Neutrophil (primary cell): ENCODE results near the gene NDUFV1.
"Not testable (repeated sequence)": the region's sequence is repeated elsewhere in the genome, so short reads cannot be mapped to it uniquely, and the experiment has no call there.

Experiments
- H3K27ac ChIP-seq: fragments of 200-600 bp; sonication (generic); 2 replicates; pipeline ENCODE4 v1.5.1; 2016; ENCODE audit warnings: mild to moderate bottlenecking, moderate library complexity
- H3K27me3 ChIP-seq: fragments of 200-600 bp; sonication (generic); 2 replicates; pipeline ENCODE4 v1.6.0; 2016; ENCODE audit warnings: mild to moderate bottlenecking
- H3K36me3 ChIP-seq: fragments of 200-600 bp; sonication (generic); 2 replicates; pipeline ENCODE4 v1.5.1; 2017
- H3K4me1 ChIP-seq, 2 experiments: fragments of 200-600 bp in 1 of 2; sonication (generic) in 1 of 2; 1 replicate in 1 of 2; 2 replicates in 1 of 2; pipeline versions ENCODE4 v1.5.1 to v1.6.1; 2013 to 2016; ENCODE audit warnings: low read depth in 1 of 2, low read length in 1 of 2, mild to moderate bottlenecking in 1 of 2, moderate library complexity in 1 of 2; ENCODE audit not compliant: control insufficient read depth in 1 of 2, insufficient read depth in 1 of 2
- H3K4me3 ChIP-seq, 2 experiments: fragments of 200-600 bp in 1 of 2; sonication (generic) in 1 of 2; 1 replicate in 1 of 2; 2 replicates in 1 of 2; pipeline ENCODE4 v1.5.1; 2013 to 2016; ENCODE audit warnings: low read depth in 1 of 2, low read length in 1 of 2, mild to moderate bottlenecking in 1 of 2, moderate library complexity in 1 of 2
- H3K9me3 ChIP-seq: fragments of 200-600 bp; sonication (generic); 2 replicates; pipeline ENCODE4 v1.5.1; 2016
- CTCF ChIP-seq: fragments of 200-600 bp; sonication (generic); IDR thresholded peaks from 2 replicates; pipeline ENCODE4 v1.5.1; 2016; ENCODE audit warnings: antibody characterized with exemption

Gene NDUFV1

GRCh38 chr11:67599149-67599548, 7.6 kb upstream of the NDUFV1 start:
- H3K4me3 ChIP-seq = no peak overlapping the region
- H3K27ac ChIP-seq = no peak overlapping the region
- H3K4me1 ChIP-seq = peaks cover 14 to 21% of the 10 kb centered on the region in 2 experiments
- no peak for TF ChIP-seq CTCF
- no peaks in the 10 kb centered on the region for H3K36me3 ChIP-seq
- no peaks in the 10 kb centered on the region for H3K27me3 ChIP-seq
- H3K9me3 ChIP-seq = no peaks in the 10 kb centered on the region

GRCh38 chr11:67600324-67601029, 6.3 kb upstream of the NDUFV1 start:
- Histone ChIP-seq H3K27ac (no peak overlapping the region), H3K4me1 (peaks cover 14 to 21% of the 10 kb centered on the region in 2 experiments), H3K9me3 (no peaks in the 10 kb centered on the region), H3K4me3 (no peak overlapping the region), H3K27me3 (no peaks in the 10 kb centered on the region), H3K36me3 (no peaks in the 10 kb centered on the region)
- no peak for TF ChIP-seq CTCF

GRCh38 chr11:67601098-67601497, 5.6 kb upstream of the NDUFV1 start:
- Histone ChIP-seq H3K27me3 (no peaks in the 10 kb centered on the region), H3K9me3 (no peaks in the 10 kb centered on the region), H3K4me3 (no peak overlapping the region), H3K4me1 (peaks cover 18 to 25% of the 10 kb centered on the region in 2 experiments), H3K27ac (no peak overlapping the region), H3K36me3 (no peaks in the 10 kb centered on the region)
- no peak for TF ChIP-seq CTCF

GRCh38 chr11:67604119-67604518, 2.6 kb upstream of the NDUFV1 start:
- H3K4me3 ChIP-seq, H3K27me3 ChIP-seq, H3K27ac ChIP-seq, H3K36me3 ChIP-seq, H3K9me3 ChIP-seq: not testable (repeated sequence)
- H3K4me1 ChIP-seq = peaks cover 32 to 43% of the 10 kb centered on the region in 2 experiments

GRCh38 chr11:67604815-67605214, 1.9 kb upstream of the NDUFV1 start:
- H3K36me3 ChIP-seq = peaks cover 9% of the 10 kb centered on the region
- H3K27ac ChIP-seq = no peak overlapping the region
- TF ChIP-seq CTCF = no peak
- peaks cover 32 to 36% of the 10 kb centered on the region in 2 experiments for H3K4me1 ChIP-seq
- no peaks in the 10 kb centered on the region for H3K27me3 ChIP-seq
- H3K9me3 ChIP-seq = no peaks in the 10 kb centered on the region
- H3K4me3 ChIP-seq = no peak overlapping the region

GRCh38 chr11:67605231-67606011, 1.3 kb upstream of the NDUFV1 start:
- Histone ChIP-seq H3K4me1 (peaks cover 26 to 30% of the 10 kb centered on the region in 2 experiments), H3K27ac (no peak overlapping the region)
- TF ChIP-seq CTCF = no peak

More at GRCh38 chr11:67605231-67606011, 1.3 kb upstream of the NDUFV1 start:
- H3K27me3 ChIP-seq = no peaks in the 10 kb centered on the region
- H3K36me3 ChIP-seq = peaks cover 13% of the 10 kb centered on the region
- no peaks in the 10 kb centered on the region for H3K9me3 ChIP-seq
- H3K4me3 ChIP-seq = peak overlapping the region in 1 of 2 experiments; percentile 93
